Epidermal melanocyte (primary cell): ENCODE results near the gene ZDHHC20.

Experiments used
- DNase-seq: peaks from one replicate; pipeline ENCODE4 v3.0.0; 2011; ENCODE audit warnings: low spot score; ENCODE audit not compliant: insufficient read length

The ZDHHC20 gene

GRCh38 chr13:21328201-21328600 is 130.9 kb downstream of the ZDHHC20 start:
- DNase-seq, result no peak

GRCh38 chr13:21326155-21327031 is 132.7 kb downstream of the ZDHHC20 start:
- DNase-seq, result peak; percentile 23

GRCh38 chr13:21324803-21325202 is 134.3 kb downstream of the ZDHHC20 start:
- DNase-seq, result no peak

- no peak for DNase-seq
These were observed 136.1 kb downstream of the ZDHHC20 start for GRCh38 chr13:21322988-21323387.
